ENCODE results near the gene UBAC2. TPM values are rescaled to one million over a fixed set of nuclear protein-coding genes. Genes with fewer than 3 reads are reported as not detected.

Gene UBAC2
- total and polyA plus RNA-seq, 10 donors, result 49.3 to 82.1 (median 66.2) TPM

GRCh38 chr13:99260216-99260615 is 59.6 kb downstream of the UBAC2 start:
- H3K27me3 ChIP-seq (replicated peaks in 1 of 7), result no peaks in the 10 kb centered on the region
- peak overlapping the region in 6 of 8 donors; percentile 71 to 92 (median 86) for H3K27ac ChIP-seq
- DNase-seq, result no peak
- peaks cover 0 to 9% (median 3%) of the 10 kb centered on the region in 6 donors for H3K36me3 ChIP-seq
- TF ChIP-seq POLR2AphosphoS5 (IDR thresholded peaks at IDR 0.05) (no peak), POLR2A (IDR thresholded peaks at IDR 0.05) (no peak)
- H3K4me3 ChIP-seq, result no peak overlapping the region
- no peaks in the 10 kb centered on the region for H3K9me3 ChIP-seq
- intact Hi-C loops (cut with DNase I; ENCODE audit: low total_unique reads), result no loop called here
- 87 to 95% (median 90%) methylated on average over 5 of the region's 5 CpGs for WGBS, 5 donors
- H3K4me1 ChIP-seq, result peaks cover 25 to 100% (median 78%) of the 10 kb centered on the region in 6 donors

- H3K27me3 ChIP-seq (replicated peaks in 1 of 7), result no peaks in the 10 kb centered on the region
- intact Hi-C loops (cut with DNase I; ENCODE audit: low total_unique reads), result no loop called here
Observed at GRCh38 chr13:99261059-99261458, 60.4 kb downstream of the UBAC2 start.

GRCh38 chr13:99263126-99263785 is 62.6 kb downstream of the UBAC2 start:
- Histone ChIP-seq H3K36me3 (peaks cover 0 to 16% (median 8%) of the 10 kb centered on the region in 6 donors), H3K27me3 (replicated peaks in 1 of 7) (no peaks in the 10 kb centered on the region), H3K4me3 (no peak overlapping the region), H3K27ac (peak overlapping the region in 4 of 8 donors; percentile 29 to 71 (median 46)), H3K4me1 (peaks cover 24 to 81% (median 62%) of the 10 kb centered on the region in 6 donors), H3K9me3 (no peaks in the 10 kb centered on the region)
- no peak for DNase-seq
- intact Hi-C loops (cut with DNase I; ENCODE audit: low total_unique reads), result no loop called here
- no peak for TF ChIP-seq CTCF (IDR thresholded peaks at IDR 0.05 in 8 of 11, conservative IDR thresholded peaks at IDR 0.05 in 3 of 11)
- no peak for TF ChIP-seq POLR2A (IDR thresholded peaks at IDR 0.05)
- TF ChIP-seq POLR2AphosphoS5 (IDR thresholded peaks at IDR 0.05), result no peak
- WGBS, 5 donors, result 78 to 93% (median 88%) methylated on average over 7 of the region's 7 CpGs

More at GRCh38 chr13:99261059-99261458, 60.4 kb downstream of the UBAC2 start:
- TF ChIP-seq CTCF (IDR thresholded peaks at IDR 0.05 in 8 of 11, conservative IDR thresholded peaks at IDR 0.05 in 3 of 11) (no peak), POLR2A (IDR thresholded peaks at IDR 0.05) (no peak), POLR2AphosphoS5 (IDR thresholded peaks at IDR 0.05) (no peak)
- peaks cover 0 to 4% (median 0%) of the 10 kb centered on the region in 6 donors for H3K36me3 ChIP-seq
- 85 to 96% (median 92%) methylated on average over 1 of the region's 1 CpG for WGBS, 5 donors
- H3K27ac ChIP-seq, result peak overlapping the region in 5 of 8 donors; percentile 13 to 92 (median 40)
- peaks cover 25 to 100% (median 77%) of the 10 kb centered on the region in 6 donors for H3K4me1 ChIP-seq
- no peak for DNase-seq
- H3K4me3 ChIP-seq, result no peak overlapping the region
- no peaks in the 10 kb centered on the region for H3K9me3 ChIP-seq

GRCh38 chr13:99264051-99264450 is 63.4 kb downstream of the UBAC2 start:
- intact Hi-C loops (cut with DNase I; ENCODE audit: low total_unique reads), result no loop called here
- TF ChIP-seq POLR2AphosphoS5 (IDR thresholded peaks at IDR 0.05) (peak in 1 of 3 donors; percentile 40), CTCF (IDR thresholded peaks at IDR 0.05 in 8 of 11, conservative IDR thresholded peaks at IDR 0.05 in 3 of 11) (no peak)
- Histone ChIP-seq H3K4me1 (peaks cover 19 to 78% (median 55%) of the 10 kb centered on the region in 6 donors), H3K4me3 (no peak overlapping the region), H3K36me3 (peaks cover 0 to 18% (median 8%) of the 10 kb centered on the region in 6 donors), H3K9me3 (no peaks in the 10 kb centered on the region), H3K27ac (peak overlapping the region in 5 of 8 donors; percentile 29 to 71 (median 41)), H3K27me3 (replicated peaks in 1 of 7) (no peaks in the 10 kb centered on the region)
- WGBS, 5 donors, result 0 to 17% (median 7%) methylated on average over 1 of the region's 1 CpG
- no peak for DNase-seq

All from spleen (tissue), 11 donors.